Measurements from ENCODE around the gene ADGB.
"Not testable (repeated sequence)": the region's sequence is repeated elsewhere in the genome, so short reads cannot be mapped to it uniquely, and the experiment has no call there.

ADGB gene

GRCh38 chr6:146598772-146599405 is at the start of gene ADGB:
Gene ADGB (plus strand): TSS chr6:146598972. CDS start chr6:146599041, 69 bp downstream.
- DNase-seq, result peak; percentile 47 to 87 (median 81)

DNA sequence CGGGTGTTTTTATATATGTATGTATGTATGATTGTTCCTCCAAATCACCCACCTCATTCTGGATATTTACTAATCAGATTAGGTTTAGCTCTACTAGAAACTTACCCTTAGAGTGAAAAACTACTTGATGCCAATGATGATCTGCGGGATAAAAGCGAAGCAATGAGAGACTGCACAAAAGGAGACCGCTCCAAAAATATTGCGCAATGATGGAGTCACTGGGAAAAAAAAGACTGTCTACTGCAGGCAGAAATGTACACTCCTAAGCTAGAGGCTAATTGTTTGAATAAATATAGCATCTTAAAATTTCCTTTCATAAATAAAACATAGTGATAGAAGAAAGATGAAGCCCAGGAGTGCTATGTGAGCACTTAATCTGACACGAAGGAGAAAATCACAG is 47.9 kb upstream of the ADGB start:
- DNase-seq, result no peak

DNA sequence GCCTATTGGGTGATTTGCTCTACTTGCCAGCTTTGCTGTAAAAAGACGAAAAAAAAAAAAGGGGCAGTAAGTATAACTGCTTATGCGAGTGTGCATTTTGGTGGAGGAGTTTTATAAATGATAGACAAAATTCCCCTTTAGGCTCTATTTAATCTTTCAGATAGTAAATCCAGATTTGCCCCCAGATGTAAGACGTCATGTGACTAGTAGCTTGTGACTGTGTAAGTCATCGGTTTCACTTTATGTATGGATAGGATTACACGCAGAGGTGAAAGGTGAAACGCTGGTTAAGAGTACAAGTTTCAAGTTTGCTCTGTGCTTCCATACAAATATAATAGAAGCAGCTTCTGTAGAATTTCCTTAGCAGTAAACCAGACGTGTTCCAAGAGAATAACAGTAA is 47.2 kb upstream of the ADGB start:
- DNase-seq, result no peak

GRCh38 chr6:146553377-146554135 is 45.2 kb upstream of the ADGB start:
- peak in 2 of 3 experiments; percentile 44 to 88 for DNase-seq

GRCh38 chr6:146560607-146561006 is 38.2 kb upstream of the ADGB start:
- DNase-seq, result no peak

- DNase-seq, result not testable (repeated sequence)
Observed at GRCh38 chr6:146566661-146567060, 32.1 kb upstream of the ADGB start.

DNA sequence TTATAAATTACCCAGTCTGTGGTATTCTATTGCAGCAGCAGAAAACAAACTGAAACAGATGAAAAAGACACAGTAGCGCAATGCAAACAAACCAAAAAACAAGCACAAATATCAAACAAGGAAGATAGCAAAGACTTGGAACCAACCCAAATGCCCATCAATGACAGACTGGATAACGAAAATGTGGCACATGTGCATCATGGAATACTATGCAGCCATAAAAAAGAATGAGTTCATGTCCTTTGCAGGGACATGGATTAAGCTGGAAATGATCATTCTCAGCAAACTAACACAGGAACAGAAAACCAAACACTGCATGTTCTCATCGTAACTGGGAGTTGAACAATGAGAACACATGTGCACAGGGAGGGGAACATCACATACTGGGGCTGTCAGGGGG is 30.2 kb upstream of the ADGB start:
- DNase-seq, result not testable (repeated sequence)

DNA sequence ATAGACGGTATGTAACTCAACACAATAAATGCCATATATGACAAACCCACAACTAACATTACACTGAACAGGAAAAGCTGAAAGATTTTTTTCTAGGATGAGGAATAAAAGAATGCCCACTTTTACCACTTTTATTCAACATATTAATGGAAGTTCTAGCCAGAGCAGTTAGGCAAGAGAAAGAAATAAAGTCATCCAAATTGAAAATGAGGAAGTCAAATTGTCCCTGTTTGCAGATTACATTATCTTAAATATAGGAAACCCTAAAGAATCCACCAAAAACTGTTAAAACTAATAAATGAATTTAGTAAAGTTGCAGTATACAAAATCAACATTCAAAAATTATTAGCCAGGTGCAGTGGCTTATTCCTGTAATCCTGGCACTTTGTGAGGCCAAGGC is 24.6 kb upstream of the ADGB start:
- DNase-seq, result no peak

GRCh38 chr6:146578054-146578453 is 20.7 kb upstream of the ADGB start:
- DNase-seq, result no peak

GRCh38 chr6:146581968-146582367 is 16.8 kb upstream of the ADGB start:
- DNase-seq, result no peak

- no peak for DNase-seq
Observed at GRCh38 chr6:146582857-146583256, 15.9 kb upstream of the ADGB start.

DNA sequence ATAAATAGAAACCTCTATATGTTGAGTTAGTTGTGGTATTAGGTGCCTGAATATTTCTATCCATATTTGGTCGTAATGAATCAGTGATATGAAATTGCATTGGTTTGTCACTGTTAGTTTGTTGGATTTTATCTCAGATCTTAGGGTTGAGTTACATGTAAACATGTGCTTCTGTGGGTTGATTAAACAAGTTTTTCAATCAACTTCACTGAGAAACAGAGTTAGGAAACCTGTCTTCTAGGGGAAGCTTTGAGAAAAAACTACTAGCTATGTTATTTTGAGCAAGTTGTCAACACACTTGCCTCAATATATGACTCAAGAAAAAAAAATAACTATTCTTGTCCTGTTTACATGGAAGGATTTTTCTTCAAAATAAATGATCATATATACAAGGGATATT is 14.8 kb upstream of the ADGB start:
- no peak for DNase-seq

DNA sequence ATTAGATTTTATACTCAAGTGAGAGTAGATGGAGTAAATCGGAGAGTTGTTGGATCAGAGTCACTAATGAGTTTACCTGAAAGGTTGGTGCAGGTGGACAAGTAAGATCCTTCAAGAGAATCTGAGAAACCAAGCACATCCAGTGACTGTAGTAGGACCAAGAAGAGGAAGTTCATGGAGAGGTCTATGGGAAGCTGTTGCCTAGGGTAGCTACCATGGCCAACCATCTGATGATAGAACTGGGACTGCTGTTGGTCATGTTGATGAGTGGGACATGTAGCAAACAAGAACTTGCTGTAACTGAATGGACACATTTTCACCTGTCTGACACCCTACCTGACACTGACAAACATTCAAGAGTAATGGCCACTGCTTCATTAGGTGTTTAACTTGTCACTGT is 11.3 kb upstream of the ADGB start:
- DNase-seq, result no peak

DNA sequence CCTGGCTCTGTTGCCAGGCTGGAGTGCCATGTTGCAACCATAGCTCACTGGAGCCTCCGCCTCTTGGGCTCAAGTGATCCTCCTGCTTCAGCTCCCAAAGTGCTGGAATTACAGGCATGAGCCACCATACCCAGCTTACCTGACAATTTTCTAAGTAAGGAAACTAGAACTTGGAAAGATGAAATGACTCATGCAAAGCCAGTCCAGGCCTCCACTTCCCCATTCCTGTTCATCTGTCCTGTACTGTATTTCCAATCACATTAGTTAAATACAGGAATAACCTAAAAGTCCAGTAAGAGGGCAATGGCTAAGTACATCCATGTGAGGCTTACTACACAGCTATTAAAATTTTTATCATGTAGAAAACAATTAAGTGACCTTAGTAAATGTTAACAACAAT is 8.3 kb upstream of the ADGB start:
- no peak for DNase-seq

GRCh38 chr6:146592451-146592850 is 6.3 kb upstream of the ADGB start:
- no peak for DNase-seq

DNA sequence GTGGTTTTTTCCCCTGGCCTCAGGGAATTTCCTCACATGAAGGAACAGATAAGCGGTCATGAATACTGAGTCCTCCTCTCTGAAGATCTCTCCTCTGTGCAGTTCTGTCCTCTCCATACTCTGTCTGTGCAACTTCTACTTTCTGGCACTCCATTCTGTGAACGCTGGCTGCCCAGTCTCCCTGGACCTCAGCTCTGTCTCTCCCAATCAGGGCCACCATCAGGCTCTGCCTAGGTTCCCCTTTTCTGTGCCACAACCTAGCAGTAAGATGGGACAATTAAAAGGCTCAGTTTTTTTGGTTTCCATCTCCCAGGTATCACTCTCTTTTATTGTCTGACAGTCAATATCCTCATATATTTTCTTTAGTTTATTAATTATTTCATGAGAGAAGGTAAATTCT is 4.8 kb upstream of the ADGB start:
- no peak for DNase-seq

- DNase-seq, result no peak
Observed at GRCh38 chr6:146594495-146594894, 4.3 kb upstream of the ADGB start.

DNA sequence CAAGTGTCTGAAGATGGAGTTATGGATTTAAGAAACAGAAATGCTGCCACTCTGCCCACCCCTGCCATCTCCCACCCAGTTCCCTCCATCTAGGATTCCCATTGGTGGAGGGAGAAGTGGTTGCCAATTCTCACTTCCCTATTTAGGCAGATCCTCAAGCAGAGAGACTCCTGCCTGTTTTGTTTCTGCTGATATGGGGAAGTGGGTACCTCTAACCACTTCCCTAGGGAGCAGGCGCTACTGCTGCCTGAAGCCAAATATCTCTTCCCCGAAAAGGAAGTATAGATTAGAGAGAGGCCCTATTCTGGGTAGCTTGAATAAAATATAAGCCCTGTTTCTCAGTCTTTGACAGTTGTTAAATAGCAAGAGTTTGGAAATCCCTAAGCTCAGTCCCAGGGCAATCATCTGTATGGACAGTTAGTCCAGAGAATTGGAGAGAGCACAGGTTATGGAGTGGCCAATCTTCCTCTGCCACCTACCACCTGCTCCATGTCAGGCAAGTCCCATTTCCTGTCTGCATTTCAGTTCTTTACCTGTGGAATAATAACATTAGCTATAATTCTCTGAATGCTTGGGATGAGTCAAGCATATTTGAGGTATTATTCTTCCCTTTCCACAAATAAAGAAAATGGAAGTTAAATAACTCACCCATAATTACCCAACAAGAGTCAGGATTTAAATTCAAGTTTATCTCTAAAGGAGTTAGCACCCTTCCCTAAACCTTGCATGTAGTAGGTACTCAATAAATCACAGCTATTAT is 2.6 kb upstream of the ADGB start:
- no peak for DNase-seq

DNA sequence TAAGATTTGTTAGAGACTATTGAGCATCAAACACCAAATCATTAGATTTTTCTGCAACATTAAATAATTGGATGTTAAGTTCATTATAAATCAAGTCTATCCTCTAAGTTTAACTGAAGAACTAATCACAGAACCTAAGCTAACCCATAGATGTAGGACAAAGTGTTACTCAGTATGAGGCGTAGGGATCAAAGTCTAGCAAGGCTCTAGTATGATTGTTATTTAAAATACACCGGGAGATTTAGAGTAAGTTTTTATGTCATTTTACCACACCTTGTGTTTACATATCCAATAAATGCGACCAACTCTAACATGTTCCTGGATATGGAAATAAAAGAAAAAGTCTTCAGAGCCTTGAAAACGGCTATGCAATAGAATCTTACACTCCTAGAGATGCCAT is 2.6 kb downstream of the ADGB start:
- no peak for DNase-seq

GRCh38 chr6:146602526-146602925 is 3.8 kb downstream of the ADGB start:
- no peak for DNase-seq

DNA sequence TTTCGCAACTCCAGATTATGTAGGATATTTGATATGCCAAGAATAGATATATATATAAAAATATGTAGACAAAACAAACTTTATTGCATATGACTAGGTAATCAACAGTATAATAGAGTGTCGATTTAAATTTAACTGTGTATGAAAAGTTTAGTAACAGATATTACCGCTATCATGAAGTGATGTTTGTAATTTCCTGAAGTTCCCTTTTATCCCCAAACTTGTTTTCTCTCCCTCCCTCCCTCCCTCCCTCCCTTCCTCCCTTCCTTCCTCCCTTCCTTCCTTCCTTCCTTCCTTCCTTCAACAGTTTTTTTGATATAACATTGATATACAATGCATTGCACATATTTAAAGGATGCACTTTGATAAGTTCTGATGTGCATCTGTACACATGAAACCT is 15.2 kb downstream of the ADGB start:
- DNase-seq, result no peak

- DNase-seq, result no peak
Observed at GRCh38 chr6:146620655-146621054, 21.9 kb downstream of the ADGB start.

GRCh38 chr6:146628350-146628749 is 29.6 kb downstream of the ADGB start:
- DNase-seq, result no peak

DNA sequence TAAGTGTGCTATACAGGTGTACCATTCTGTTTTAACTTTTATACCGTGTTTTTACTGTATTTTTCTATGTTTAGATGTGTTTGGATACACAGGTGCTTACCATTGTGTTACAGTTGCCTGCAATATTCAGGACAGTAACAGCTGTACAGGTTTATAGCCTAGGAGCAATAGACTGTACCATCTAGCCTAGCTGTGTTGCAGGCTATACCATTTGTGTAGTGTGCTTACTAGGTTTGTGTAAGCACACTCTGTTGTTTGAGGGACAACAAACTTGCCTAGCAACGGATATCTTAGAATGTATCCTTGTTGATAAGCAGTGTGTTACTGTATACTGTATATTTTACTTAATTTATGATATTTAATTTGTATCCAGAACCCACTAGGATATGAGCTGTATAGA is 35.2 kb downstream of the ADGB start:
- no peak for DNase-seq

Data from NCI-H1417 (cell line).